AG09319 (cell line): ENCODE measurements around the gene MTIF2.

ENCODE experiments used
- DNase-seq: peaks from one replicate; pipeline ENCODE4 v3.0.0-alpha.2; 2010; ENCODE audit warnings: low read depth; ENCODE audit errors: extremely low read depth
- TF ChIP-seq, protein P1 (sequence below): IDR thresholded peaks from 2 replicates; pipeline ENCODE4 v1.5.1; 2011; ENCODE audit warnings: low read depth, mild to moderate bottlenecking, inconsistent platforms, low read length, moderate library complexity

MTIF2 gene

DNA sequence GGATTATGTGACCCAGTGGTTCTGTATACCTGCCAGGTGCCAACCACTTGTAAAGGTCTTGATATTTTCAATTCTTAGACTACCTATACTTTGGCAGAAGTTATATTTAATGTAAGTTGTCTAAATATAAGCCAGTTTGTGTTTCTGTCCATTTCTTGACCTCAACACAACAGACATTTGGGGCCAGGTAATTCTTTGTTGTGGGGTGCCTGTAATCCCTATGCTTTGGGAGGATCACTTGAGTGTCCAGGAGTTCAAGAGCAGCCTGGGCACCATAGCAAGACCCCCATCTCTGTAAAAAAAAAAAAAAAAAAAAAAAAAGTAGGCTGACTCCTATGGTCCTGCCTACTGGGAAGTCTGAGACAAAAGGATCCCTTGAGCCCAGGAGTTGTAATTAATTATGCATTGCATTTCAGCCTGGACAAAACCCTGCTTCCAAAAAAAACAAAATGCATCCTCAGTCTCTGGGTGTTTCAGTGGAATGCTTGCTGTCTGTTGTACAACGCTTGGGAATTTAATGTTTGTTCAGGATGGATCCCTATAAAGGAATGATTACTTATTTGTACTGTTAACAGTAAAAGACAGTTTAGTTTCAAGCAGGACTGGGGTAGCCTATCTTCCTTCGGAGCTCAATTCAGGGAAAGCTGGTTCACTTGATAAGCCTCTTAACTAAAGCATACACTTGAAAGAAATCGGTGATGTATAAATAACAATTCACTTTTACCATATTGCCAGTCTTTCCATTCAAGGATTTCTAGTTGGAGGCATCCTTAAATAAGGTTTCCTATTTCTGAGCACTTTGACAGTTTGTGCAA, 33.1 kb downstream of the MTIF2 start:
- DNase-seq: no peak
- TF ChIP-seq, protein P1, sequence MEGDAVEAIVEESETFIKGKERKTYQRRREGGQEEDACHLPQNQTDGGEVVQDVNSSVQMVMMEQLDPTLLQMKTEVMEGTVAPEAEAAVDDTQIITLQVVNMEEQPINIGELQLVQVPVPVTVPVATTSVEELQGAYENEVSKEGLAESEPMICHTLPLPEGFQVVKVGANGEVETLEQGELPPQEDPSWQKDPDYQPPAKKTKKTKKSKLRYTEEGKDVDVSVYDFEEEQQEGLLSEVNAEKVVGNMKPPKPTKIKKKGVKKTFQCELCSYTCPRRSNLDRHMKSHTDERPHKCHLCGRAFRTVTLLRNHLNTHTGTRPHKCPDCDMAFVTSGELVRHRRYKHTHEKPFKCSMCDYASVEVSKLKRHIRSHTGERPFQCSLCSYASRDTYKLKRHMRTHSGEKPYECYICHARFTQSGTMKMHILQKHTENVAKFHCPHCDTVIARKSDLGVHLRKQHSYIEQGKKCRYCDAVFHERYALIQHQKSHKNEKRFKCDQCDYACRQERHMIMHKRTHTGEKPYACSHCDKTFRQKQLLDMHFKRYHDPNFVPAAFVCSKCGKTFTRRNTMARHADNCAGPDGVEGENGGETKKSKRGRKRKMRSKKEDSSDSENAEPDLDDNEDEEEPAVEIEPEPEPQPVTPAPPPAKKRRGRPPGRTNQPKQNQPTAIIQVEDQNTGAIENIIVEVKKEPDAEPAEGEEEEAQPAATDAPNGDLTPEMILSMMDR: no peak

DNA sequence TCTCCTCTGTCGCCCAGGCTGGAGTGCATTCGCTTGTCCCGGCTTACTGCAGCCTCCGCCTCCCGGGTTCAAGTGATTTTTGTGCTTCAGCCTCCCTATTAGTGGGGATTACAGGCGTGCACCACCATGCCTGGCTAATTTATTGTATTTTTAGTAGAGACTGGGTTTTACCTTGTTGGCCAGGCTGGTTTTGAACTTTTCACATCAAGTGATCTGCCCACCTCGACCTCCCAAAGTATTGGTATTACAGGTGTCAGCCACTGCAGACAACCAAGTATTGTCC, 35.4 kb downstream of the MTIF2 start:
- DNase-seq: no peak
- TF ChIP-seq, protein P1: no peak

DNA sequence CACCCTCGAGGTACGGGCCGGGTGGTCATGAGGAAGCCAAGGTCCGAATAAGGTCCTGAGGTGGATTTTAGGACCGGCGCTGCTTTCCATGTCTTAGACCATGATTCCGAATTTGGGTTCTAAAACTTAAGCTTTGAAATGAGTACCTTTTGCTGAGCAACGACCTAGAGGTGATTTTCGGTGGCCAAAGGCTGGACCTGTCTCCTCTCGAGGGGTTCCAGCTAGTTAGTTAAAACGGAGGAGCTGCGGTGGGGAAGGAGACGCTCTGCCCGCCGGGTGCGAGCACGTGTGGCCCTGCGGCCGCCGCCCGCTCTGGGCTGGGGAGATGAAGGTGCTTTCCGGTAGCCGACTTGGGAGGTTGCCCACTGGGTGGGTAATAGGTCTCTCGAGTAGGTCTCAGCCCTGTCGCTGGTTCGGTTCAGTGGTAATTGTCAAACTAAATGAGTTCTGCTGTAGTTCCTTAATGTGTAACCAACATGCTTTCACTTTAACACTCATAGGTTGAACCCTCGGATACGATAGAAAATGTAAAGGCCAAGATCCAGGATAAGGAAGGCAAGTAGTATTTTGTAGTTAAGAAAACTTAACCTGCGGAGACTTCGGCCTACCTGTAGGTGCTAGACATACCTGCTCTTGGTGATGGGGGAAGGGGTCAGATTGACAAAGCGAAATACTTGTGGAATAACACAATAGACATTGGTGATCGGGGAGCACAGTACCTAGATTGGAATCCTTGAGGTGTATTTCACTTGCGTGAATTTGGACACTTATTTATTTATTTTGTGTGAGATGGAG, 36.0 kb downstream of the MTIF2 start:
- DNase-seq: no peak
- TF ChIP-seq, protein P1: no peak

DNA sequence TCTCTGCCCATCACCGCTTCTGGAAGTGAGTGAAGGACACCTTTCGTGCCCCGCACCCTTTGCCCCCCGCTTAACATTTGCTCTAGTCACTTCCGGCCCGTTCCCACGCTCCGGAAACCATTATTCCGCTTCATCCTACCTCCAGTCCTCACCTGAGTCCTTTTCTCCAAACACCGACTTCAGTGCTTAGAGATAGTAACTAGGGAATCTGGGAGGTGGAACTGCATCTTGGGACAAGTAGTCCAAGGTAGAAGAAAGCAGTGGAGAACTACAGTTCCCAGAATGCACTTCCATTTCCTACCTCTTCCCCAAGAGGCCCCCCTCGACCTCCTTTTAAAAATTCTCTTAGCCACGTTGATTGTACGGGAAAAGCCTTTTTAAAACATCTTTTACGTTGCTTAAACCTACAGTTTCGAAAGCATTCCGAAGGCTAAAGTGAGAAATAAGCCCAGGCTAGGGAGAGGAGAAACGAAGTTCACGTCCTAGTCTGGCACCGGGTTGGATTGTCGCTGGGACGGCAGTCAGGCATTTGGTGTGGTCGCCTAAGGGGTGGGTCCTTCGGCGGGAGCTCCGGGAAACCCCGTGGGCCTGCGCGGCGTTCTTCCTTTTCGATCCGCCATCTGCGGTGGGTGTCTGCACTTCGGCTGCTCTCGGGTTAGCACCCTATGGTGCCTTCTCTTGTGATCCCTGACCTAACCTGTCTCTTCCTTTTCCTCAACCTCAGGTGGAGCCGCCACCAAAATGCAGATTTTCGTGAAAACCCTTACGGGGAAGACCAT, 36.8 kb downstream of the MTIF2 start, which contains the start of the genes CLHC1 and RPS27A:
Gene CLHC1 (minus strand): TSS at position 210 of the 779 bp plus-strand sequence. CDS start 9,882 bp downstream, outside the sequence.
Gene RPS27A (plus strand): TSS at position 605 of the 779 bp plus-strand sequence. CDS start 137 bp downstream, at position 742.
- TF ChIP-seq, protein P1: no peak
- peak; percentile 85 for DNase-seq

DNA sequence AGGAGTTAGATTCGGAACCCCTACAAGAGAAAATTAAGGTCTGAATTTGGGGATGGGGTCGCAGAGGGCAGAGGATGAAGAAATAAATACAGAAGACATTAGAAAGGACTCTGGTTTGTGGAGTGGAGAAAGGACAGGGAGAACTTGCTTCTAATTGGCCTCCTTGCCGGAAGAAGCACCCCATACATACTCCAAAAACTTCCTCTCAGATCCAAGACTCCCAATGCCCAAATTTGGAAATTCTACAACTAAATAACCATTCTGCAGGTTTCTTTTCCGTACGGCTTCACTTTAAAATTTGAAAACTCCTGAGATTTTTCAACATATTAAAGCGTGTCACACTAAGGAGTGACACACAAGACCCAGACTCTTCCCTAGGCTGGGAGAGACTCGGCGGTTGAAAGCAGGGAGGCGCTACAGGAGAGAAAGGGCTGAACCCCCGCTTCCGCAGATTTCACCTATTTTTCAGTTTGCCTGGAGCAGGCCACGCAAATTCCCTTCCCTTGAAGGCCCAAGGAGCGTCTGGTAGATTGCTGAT, 37.4 kb downstream of the MTIF2 start:
- DNase-seq: no peak
- TF ChIP-seq, protein P1: no peak

DNA sequence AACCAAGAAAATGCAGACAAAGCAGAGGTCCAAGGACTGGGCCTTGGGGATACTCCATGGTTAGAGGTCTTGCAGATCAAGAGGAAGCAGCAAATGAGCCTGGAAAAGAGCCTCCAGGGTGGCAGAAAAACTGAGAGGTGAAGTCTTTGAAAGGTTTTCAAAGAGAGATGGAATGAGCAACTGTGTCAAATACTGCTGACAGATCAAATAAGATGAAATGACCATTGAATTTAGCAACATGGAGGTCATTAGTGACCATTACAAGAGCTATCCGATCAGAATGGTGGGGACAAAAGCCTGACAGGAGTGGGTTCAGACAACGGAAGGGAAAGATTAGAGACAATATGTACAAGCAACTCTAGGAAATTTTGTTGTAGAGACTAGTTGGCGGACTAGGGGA, 38.5 kb downstream of the MTIF2 start:
- DNase-seq: no peak
- TF ChIP-seq, protein P1: no peak
